ENCODE measurements around the gene ZNF800.

- TF ChIP-seq CTCF (IDR thresholded peaks at IDR 0.05), result no peak
- no peak for TF ChIP-seq POLR2A (IDR thresholded peaks at IDR 0.05)
Observed at GRCh38 chr7:127417346-127417745, 24.8 kb upstream of the ZNF800 start.
